ENCODE results near the gene OARD1.

The OARD1 gene

GRCh38 chr6:41027799-41028560 lies 44.2 kb downstream of the OARD1 start:
- Histone ChIP-seq H3K27me3 (replicated peaks; ENCODE audit: control insufficient read depth, insufficient read depth, low read length) (no peaks in the 10 kb centered on the region), H3K36me3 (ENCODE audit: control insufficient read depth, insufficient read depth, low read length) (no peaks in the 10 kb centered on the region), H3K4me3 (replicated peaks; ENCODE audit: low read depth, low read length) (peak overlapping the region; percentile 60)
- DNase-seq (ENCODE audit: extremely low read depth, insufficient read length): peak; percentile 83
- TF ChIP-seq CTCF (IDR thresholded peaks at IDR 0.05; ENCODE audit: insufficient read depth, low read length, poor library complexity, severe bottlenecking): peak; percentile 86

- Histone ChIP-seq H3K36me3 (ENCODE audit: control insufficient read depth, insufficient read depth, low read length) (no peaks in the 10 kb centered on the region), H3K4me3 (replicated peaks; ENCODE audit: low read depth, low read length) (peak overlapping the region; percentile 60; the same call in 1 of the 2 replicates), H3K27me3 (replicated peaks; ENCODE audit: control insufficient read depth, insufficient read depth, low read length) (no peaks in the 10 kb centered on the region)
- no peak for DNase-seq (ENCODE audit: extremely low read depth, insufficient read length)
- no peak for TF ChIP-seq CTCF (IDR thresholded peaks at IDR 0.05; ENCODE audit: insufficient read depth, low read length, poor library complexity, severe bottlenecking)
These were observed 44.9 kb downstream of the OARD1 start for GRCh38 chr6:41027241-41027640.

- DNase-seq (ENCODE audit: extremely low read depth, insufficient read length): no peak
- no peaks in the 10 kb centered on the region for H3K36me3 ChIP-seq (ENCODE audit: control insufficient read depth, insufficient read depth, low read length)
- no peaks in the 10 kb centered on the region; the same call in 1 of the 2 replicates for H3K27me3 ChIP-seq (replicated peaks; ENCODE audit: control insufficient read depth, insufficient read depth, low read length)
- TF ChIP-seq CTCF (IDR thresholded peaks at IDR 0.05; ENCODE audit: insufficient read depth, low read length, poor library complexity, severe bottlenecking): no peak
- no peak overlapping the region for H3K4me3 ChIP-seq (replicated peaks; ENCODE audit: low read depth, low read length)
These were observed 46.1 kb downstream of the OARD1 start for GRCh38 chr6:41025966-41026530.

- Histone ChIP-seq H3K4me3 (replicated peaks; ENCODE audit: low read depth, low read length) (no peak overlapping the region), H3K36me3 (ENCODE audit: control insufficient read depth, insufficient read depth, low read length) (no peaks in the 10 kb centered on the region), H3K27me3 (replicated peaks; ENCODE audit: control insufficient read depth, insufficient read depth, low read length) (no peaks in the 10 kb centered on the region; the same call in 1 of the 2 replicates)
- DNase-seq (ENCODE audit: extremely low read depth, insufficient read length): no peak
- no peak for TF ChIP-seq CTCF (IDR thresholded peaks at IDR 0.05; ENCODE audit: insufficient read depth, low read length, poor library complexity, severe bottlenecking)
These were observed 49.0 kb downstream of the OARD1 start for GRCh38 chr6:41023114-41023513.

GRCh38 chr6:41022294-41022693 lies 49.9 kb downstream of the OARD1 start:
- DNase-seq (ENCODE audit: extremely low read depth, insufficient read length): no peak
- TF ChIP-seq CTCF (IDR thresholded peaks at IDR 0.05; ENCODE audit: insufficient read depth, low read length, poor library complexity, severe bottlenecking): no peak
- H3K27me3 ChIP-seq (replicated peaks; ENCODE audit: control insufficient read depth, insufficient read depth, low read length): no peaks in the 10 kb centered on the region; the same call in 1 of the 2 replicates
- no peak overlapping the region for H3K4me3 ChIP-seq (replicated peaks; ENCODE audit: low read depth, low read length)
- H3K36me3 ChIP-seq (ENCODE audit: control insufficient read depth, insufficient read depth, low read length): no peaks in the 10 kb centered on the region
